K562 (cell line): ENCODE measurements around the gene DCST1. TPM values are rescaled to one million over a fixed set of nuclear protein-coding genes. Genes with fewer than 3 reads are reported as not detected.

Source experiments
- ATF4 ChIP-seq: fragments of 450-650 bp; formaldehyde crosslinking; IDR thresholded peaks from 2 replicates; pipeline ENCODE4 v1.4.0; 2022; ENCODE audit warnings: mild to moderate bottlenecking, moderate library complexity
- BRCA1 ChIP-seq, 2 experiments: fragments of 450-650 bp in 1 of 2; sonication (generic) in 1 of 2; formaldehyde crosslinking in 1 of 2; IDR thresholded peaks; 2 replicates each; pipeline versions ENCODE4 v1.5.0 to v1.6.1; 2017 to 2020; ENCODE audit warnings: mild to moderate bottlenecking in 1 of 2, missing genetic modification reagents in 1 of 2
- CLOCK ChIP-seq: fragments of 250-450 bp; sonication (Bioruptor Pico); IDR thresholded peaks from 2 replicates; pipeline ENCODE4 v1.4.0; 2020; ENCODE audit warnings: mild to moderate bottlenecking, moderate library complexity, borderline replicate concordance
- E2F8 ChIP-seq: fragments of 450-650 bp; IDR thresholded peaks from 2 replicates; pipeline ENCODE4 v1.7.1; 2018; ENCODE audit warnings: mild to moderate bottlenecking, low read depth; ENCODE audit not compliant: partially characterized antibody
- FOXK2 ChIP-seq, 2 experiments: fragments of 450-650 bp; IDR thresholded peaks in 1 of 2; conservative IDR thresholded peaks in 1 of 2; 2 replicates each; pipeline ENCODE4 v1.6.1; 2016; ENCODE audit warnings: low read depth in 2 of 2, mild to moderate bottlenecking in 1 of 2
- GABPB2 ChIP-seq: fragments of 250-450 bp; sonication (Bioruptor Pico); conservative IDR thresholded peaks from 2 replicates; pipeline ENCODE4 v1.5.1; 2021; ENCODE audit warnings: mild to moderate bottlenecking
- LCOR ChIP-seq: sonication (generic); formaldehyde crosslinking; IDR thresholded peaks from 2 replicates; pipeline ENCODE4 v1.8.0; 2022; ENCODE audit warnings: mild to moderate bottlenecking, missing genetic modification reagents
- MTA3 ChIP-seq: fragments of 450-650 bp; formaldehyde crosslinking; IDR thresholded peaks from 2 replicates; pipeline ENCODE4 v1.6.1; 2017; ENCODE audit warnings: mild to moderate bottlenecking, borderline replicate concordance
- MYC ChIP-seq, 2 experiments: fragments of 250-450 bp in 1 of 2; sonication (Bioruptor Pico) in 1 of 2; IDR thresholded peaks; 2 replicates each; pipeline versions ENCODE4 v1.5.1 to v1.6.1; 2012 to 2021; ENCODE audit warnings: low read depth in 2 of 2, borderline replicate concordance in 1 of 2, improper control_type of control experiment in 1 of 2, low read length in 1 of 2, mild to moderate bottlenecking in 1 of 2, moderate library complexity in 1 of 2
- NR4A1 ChIP-seq, 2 experiments: fragments of 250-450 bp in 1 of 2; fragments of 450-650 bp in 1 of 2; sonication (Bioruptor Pico) in 1 of 2; IDR thresholded peaks; 2 replicates each; pipeline versions ENCODE4 v1.4.0 to v1.6.1; 2016 to 2020; ENCODE audit warnings: mild to moderate bottlenecking in 2 of 2, missing compliant biosample characterization in 1 of 2, missing genetic modification characterization in 1 of 2, moderate library complexity in 1 of 2
- PHB2 ChIP-seq: fragments of 450-650 bp; IDR thresholded peaks from 2 replicates; pipeline ENCODE4 v1.6.1; 2017; ENCODE audit warnings: low read depth
- PRDM10 ChIP-seq: fragments of 450-650 bp; IDR thresholded peaks from 2 replicates; pipeline ENCODE4 v1.6.1; 2018; ENCODE audit not compliant: partially characterized antibody
- RBM14 ChIP-seq: fragments of 200-400 bp; formaldehyde crosslinking; IDR thresholded peaks from 2 replicates; pipeline ENCODE4 v1.6.1; 2018; ENCODE audit warnings: low read depth, mild to moderate bottlenecking, low read length, moderate library complexity, borderline replicate concordance; ENCODE audit not compliant: insufficient read depth
- SMARCA5 ChIP-seq: fragments of 450-650 bp; IDR thresholded peaks from 2 replicates; pipeline ENCODE4 v1.6.1; 2016
- XRCC5 ChIP-seq: fragments of 200-400 bp; formaldehyde crosslinking; IDR thresholded peaks from 2 replicates; pipeline ENCODE4 v1.6.1; 2017; ENCODE audit warnings: low read depth, mild to moderate bottlenecking, low read length
- polyA plus RNA-seq, 8 experiments: library from polyadenylated mRNA; depleted of rRNA in 4 of 8; stranded (reverse) in 5 of 8; unstranded in 3 of 8; fragments of >200 nt; fragmentation: Nextera tagmentation in 2 of 8; fragmentation: Illumina TruSeq in 1 of 8; extraction: Ambion mirVana in 2 of 8; extraction: Trizol in 1 of 8; gene quantifications; 2 replicates each; pipeline versions ENCODE4 v1.2.1 to v1.2.3, GENCODE V29; 2011 to 2014; ENCODE audit warnings: inconsistent platforms in 1 of 8, missing spikeins in 1 of 8
- total RNA-seq, 7 experiments: library from RNA; depleted of rRNA in 6 of 7; stranded (reverse); fragments of >200 nt in 6 of 7; fragmentation: Illumina TruSeq in 2 of 7; extraction: Trizol in 2 of 7; gene quantifications; 2 replicates each; pipeline versions ENCODE4 v1.2.1 to v1.2.3, GENCODE V29; 2011 to 2021; ENCODE audit warnings: low replicate concordance in 1 of 7

DCST1 gene
- total and polyA plus RNA-seq, 9 of the 15 experiments (the other 6 are each of a cell fraction or from before 2014, with no cell fraction given): not detected

GRCh38 chr1:155004352-155005075, 29.1 kb upstream of the DCST1 start (continued):
- no peak; the same call in 1 of the 2 replicates for TF ChIP-seq MYC (IDR thresholded peaks at IDR 0.05; ENCODE audit: low read depth, low read length)
- TF ChIP-seq MYC (CRISPR knock-in tag; IDR thresholded peaks at IDR 0.05; ENCODE audit: borderline replicate concordance, low read depth): no peak
- no peak for TF ChIP-seq PHB2
- TF ChIP-seq MTA3: 0 out of 2 replicates have a peak, but pooled peaks have one; percentile 46
- TF ChIP-seq RBM14: no peak
- no peak for TF ChIP-seq FOXK2 (conservative IDR thresholded peaks at IDR 0.05 in 1 of 2, IDR thresholded peaks at IDR 0.05 in 1 of 2; ENCODE audit: low read depth in 2 of 2)
- no peak for TF ChIP-seq XRCC5
- TF ChIP-seq BRCA1 (IDR thresholded peaks at IDR 0.05): no peak
- no peak for TF ChIP-seq BRCA1 (CRISPR knock-in tag; IDR thresholded peaks at IDR 0.05)
- no peak for TF ChIP-seq PRDM10
- TF ChIP-seq LCOR (CRISPR knock-in tag): peak; percentile 44; the same call in 1 of the 2 replicates
- TF ChIP-seq GABPB2 (CRISPR knock-in tag): no peak
- peak; percentile 48; the same call in 1 of the 2 replicates for TF ChIP-seq SMARCA5
- TF ChIP-seq NR4A1 (CRISPR knock-in tag; IDR thresholded peaks at IDR 0.05): no peak
- TF ChIP-seq NR4A1 (tag; IDR thresholded peaks at IDR 0.05): no peak
- TF ChIP-seq ATF4 (CRISPR knock-in tag): peak; percentile 55
- no peak for TF ChIP-seq CLOCK (CRISPR knock-in tag)
- no peak for TF ChIP-seq E2F8
